H9 (cell line): ENCODE results near the gene TMEM9. TPM values are rescaled to one million over a fixed set of nuclear protein-coding genes. Genes with fewer than 3 reads are reported as not detected.

Experiments used
- DNase-seq: peaks from one replicate; pipeline ENCODE4 v3.0.0-alpha.2; 2017
- H2AFZ ChIP-seq: one replicate; pipeline ENCODE4 v1.6.1; 2013; ENCODE audit warnings: mild to moderate bottlenecking, low read length, control low read depth, moderate library complexity
- H2AK5ac ChIP-seq: 2 replicates; pipeline ENCODE4 v1.6.1; 2013; ENCODE audit warnings: low read length, control low read depth, mixed read lengths; ENCODE audit not compliant: insufficient read length
- H2BK120ac ChIP-seq: one replicate; pipeline ENCODE4 v1.6.1; 2013; ENCODE audit warnings: low read depth, mild to moderate bottlenecking, low read length, control low read depth, inconsistent platforms; ENCODE audit not compliant: poor library complexity, severe bottlenecking
- H2BK12ac ChIP-seq: 2 replicates; pipeline ENCODE4 v1.6.1; 2013; ENCODE audit warnings: low read length, control low read depth, mixed read lengths, low read depth; ENCODE audit not compliant: insufficient read length
- H2BK15ac ChIP-seq: 2 replicates; pipeline ENCODE4 v1.6.1; 2013; ENCODE audit warnings: low read depth, low read length, control low read depth
- H2BK20ac ChIP-seq: one replicate; pipeline ENCODE4 v1.6.1; 2013; ENCODE audit warnings: low read depth, mild to moderate bottlenecking, low read length, control low read depth, inconsistent platforms; ENCODE audit not compliant: poor library complexity, severe bottlenecking
- H2BK5ac ChIP-seq: 2 replicates; pipeline ENCODE4 v1.6.1; 2013; ENCODE audit warnings: low read length, control low read depth, mixed read lengths; ENCODE audit not compliant: insufficient read length
- H3K14ac ChIP-seq: 2 replicates; pipeline ENCODE4 v1.6.1; 2013; ENCODE audit warnings: low read length, control low read depth; ENCODE audit not compliant: insufficient read depth
- H3K18ac ChIP-seq: 2 replicates; pipeline ENCODE4 v1.6.1; 2013; ENCODE audit warnings: low read depth, mild to moderate bottlenecking, mixed read lengths, low read length, control low read depth; ENCODE audit not compliant: insufficient read length
- H3K23ac ChIP-seq: 2 replicates; pipeline ENCODE4 v1.6.1; 2013; ENCODE audit warnings: low read length, control low read depth, mixed read lengths, low read depth; ENCODE audit not compliant: insufficient read length
- H3K23me2 ChIP-seq: 2 replicates; pipeline ENCODE4 v1.6.1; 2013; ENCODE audit warnings: low read depth, mild to moderate bottlenecking, mixed read lengths, low read length, control low read depth; ENCODE audit not compliant: insufficient read length, poor library complexity, severe bottlenecking
- H3K27ac ChIP-seq: 2 replicates; pipeline ENCODE4 v1.5.1; 2013; ENCODE audit warnings: low read length, control low read depth, mixed read lengths, low read depth; ENCODE audit not compliant: insufficient read length
- H3K27me3 ChIP-seq: 2 replicates; pipeline ENCODE4 v1.6.1; 2013; ENCODE audit warnings: low read length, control low read depth, inconsistent platforms; ENCODE audit not compliant: insufficient read depth
- H3K4ac ChIP-seq: 2 replicates; pipeline ENCODE4 v1.6.1; 2013; ENCODE audit warnings: low read depth, mild to moderate bottlenecking, control low read depth, inconsistent platforms, low read length, moderate library complexity
- H3K4me1 ChIP-seq: 2 replicates; pipeline ENCODE4 v1.6.1; 2013; ENCODE audit warnings: low read length, control low read depth, inconsistent platforms; ENCODE audit not compliant: insufficient read depth
- H3K4me2 ChIP-seq: 2 replicates; pipeline ENCODE4 v1.6.1; 2013; ENCODE audit warnings: low read length, control low read depth, mixed read lengths; ENCODE audit not compliant: insufficient read length, insufficient read depth
- H3K56ac ChIP-seq: 2 replicates; pipeline ENCODE4 v1.6.1; 2013; ENCODE audit warnings: low read depth, mild to moderate bottlenecking, mixed read lengths, low read length, control low read depth; ENCODE audit not compliant: insufficient read length
- H3K79me1 ChIP-seq: 2 replicates; pipeline ENCODE4 v1.6.1; 2013; ENCODE audit warnings: low read depth, mild to moderate bottlenecking, moderate library complexity, low read length, control low read depth, inconsistent platforms; ENCODE audit not compliant: insufficient read depth, poor library complexity, severe bottlenecking
- H3K79me2 ChIP-seq: 2 replicates; pipeline ENCODE4 v1.6.1; 2013; ENCODE audit warnings: low read length, control low read depth, inconsistent platforms; ENCODE audit not compliant: insufficient read depth
- H3K9ac ChIP-seq: 2 replicates; pipeline ENCODE4 v1.6.1; 2013; ENCODE audit warnings: low read length, control low read depth, mixed read lengths; ENCODE audit not compliant: insufficient read length; ENCODE audit errors: extremely low read depth
- H3K9me3 ChIP-seq: one replicate; pipeline ENCODE4 v1.6.1; 2013; ENCODE audit warnings: low read depth, low read length, inconsistent platforms; ENCODE audit not compliant: control insufficient read depth
- H3T11ph ChIP-seq: one replicate; pipeline ENCODE4 v1.6.1; 2013; ENCODE audit warnings: mild to moderate bottlenecking, low read length, control low read depth, inconsistent platforms
- H4K20me1 ChIP-seq: one replicate; pipeline ENCODE4 v1.6.1; 2013; ENCODE audit not compliant: control insufficient read depth, insufficient read length, insufficient read depth
- H4K5ac ChIP-seq: 2 replicates; pipeline ENCODE4 v1.6.1; 2013; ENCODE audit warnings: low read depth, mild to moderate bottlenecking, mixed read lengths, low read length, control low read depth; ENCODE audit not compliant: insufficient read length
- H4K8ac ChIP-seq: replicated peaks from 2 replicates; pipeline ENCODE4 v1.6.1; 2013; ENCODE audit warnings: low read length, control low read depth, mixed read lengths, low read depth; ENCODE audit not compliant: insufficient read length
- H4K91ac ChIP-seq: 2 replicates; pipeline ENCODE4 v1.6.1; 2013; ENCODE audit warnings: low read depth, mild to moderate bottlenecking, moderate library complexity, mixed read lengths, low read length, control low read depth; ENCODE audit not compliant: insufficient read length
- H3K27ac Mint-ChIP-seq, 3 experiments: 2 replicates in 2 of 3; 3 replicates in 1 of 3; pipeline ENCODE4 v1.8.0; 2020 to 2021; ENCODE audit warnings: mixed read lengths in 3 of 3, mild to moderate bottlenecking in 1 of 3, moderate library complexity in 1 of 3
- H3K27me3 Mint-ChIP-seq: 2 replicates; pipeline ENCODE4 v1.8.0; 2021; ENCODE audit warnings: low read depth, mild to moderate bottlenecking, moderate library complexity, mixed read lengths
- H3K36me3 Mint-ChIP-seq, 3 experiments: 2 replicates in 2 of 3; 3 replicates in 1 of 3; pipeline ENCODE4 v1.8.0; 2020 to 2021; ENCODE audit warnings: low read depth in 3 of 3, mixed read lengths in 3 of 3; ENCODE audit not compliant: insufficient read depth in 1 of 3
- H3K4me1 Mint-ChIP-seq, 2 experiments: 2 replicates each; pipeline ENCODE4 v1.8.0; 2020; ENCODE audit warnings: mixed read lengths in 2 of 2
- H3K4me3 Mint-ChIP-seq, 2 experiments: 2 replicates in 1 of 2; 3 replicates in 1 of 2; pipeline ENCODE4 v1.8.0; 2020 to 2021; ENCODE audit warnings: mild to moderate bottlenecking in 2 of 2, mixed read lengths in 2 of 2, moderate library complexity in 1 of 2
- H3K9me3 Mint-ChIP-seq, 2 experiments: 2 replicates in 1 of 2; 3 replicates in 1 of 2; pipeline ENCODE4 v1.8.0; 2020; ENCODE audit warnings: mild to moderate bottlenecking in 2 of 2, mixed read lengths in 2 of 2, moderate library complexity in 1 of 2
- WGBS: extraction: QIAGEN DNeasy Blood & Tissue Kit; methylation state at CpG from one replicate; pipeline ENCODE4 v1.1.7; 2013; ENCODE audit warnings: missing lambda C conversion rate, low lambda C conversion rate, mixed read lengths; ENCODE audit not compliant: insufficient read length; ENCODE audit errors: extremely low coverage; 5-methylcytosine and 5-hydroxymethylcytosine counted together
- total RNA-seq: library from RNA; stranded (reverse); gene quantifications from 2 replicates; pipeline ENCODE4 v1.2.1, GENCODE V29; 2021
- TF ChIP-seq, protein P1 (sequence below): fragments of 200-600 bp; sonication (generic); conservative IDR thresholded peaks from 3 replicates; pipeline ENCODE4 v1.8.0; 2021; ENCODE audit warnings: antibody characterized with exemption, mild to moderate bottlenecking

The TMEM9 gene
- total RNA-seq, 1 experiment from 2014 or later = 93.4 TPM

DNA sequence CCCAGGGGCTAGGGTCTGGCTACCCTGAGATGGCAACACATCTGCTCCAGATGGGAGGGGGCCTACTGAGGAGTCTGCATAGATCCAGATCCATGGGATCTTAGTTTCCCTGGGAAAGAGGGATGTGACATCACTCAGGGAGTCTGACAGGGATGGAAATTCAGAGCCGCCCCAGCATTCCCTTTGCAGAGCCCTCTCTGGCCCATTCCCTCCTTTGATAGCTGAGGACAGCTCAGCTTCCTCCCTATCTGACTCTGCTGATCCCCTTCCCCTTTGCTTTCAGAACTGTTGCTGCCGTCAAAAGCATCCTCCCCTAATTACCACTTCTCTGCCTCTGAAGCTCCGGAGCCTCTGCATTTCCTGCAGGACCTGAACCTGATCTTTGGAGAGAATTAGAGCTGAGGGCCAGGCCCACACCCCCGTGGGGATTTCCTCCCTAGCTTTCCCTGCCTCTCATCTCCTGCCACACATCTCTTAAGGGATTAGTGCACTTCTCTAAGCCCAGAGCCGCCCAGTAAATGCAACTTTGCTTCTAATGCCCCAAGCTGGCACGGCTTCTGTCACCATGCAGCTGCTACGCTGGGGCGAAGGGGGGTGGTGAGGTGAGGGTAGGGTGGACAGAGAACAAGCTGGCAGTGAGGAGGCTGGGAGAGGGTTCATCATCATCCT lies 17.8 kb downstream of the TMEM9 start:
- Histone ChIP-seq H4K91ac (no peak overlapping the region), H2BK120ac (no peak overlapping the region), H4K5ac (no peak overlapping the region), H2AFZ (no peak overlapping the region), H3K4ac (no peak overlapping the region), H3K27ac (no peak overlapping the region), H2BK12ac (no peak overlapping the region), H3K79me1 (no peaks in the 10 kb centered on the region), H2BK5ac (no peak overlapping the region), H3K9ac (no peak overlapping the region), H2BK15ac (no peak overlapping the region), H3K23ac (no peak overlapping the region), H3K9me3 (no peaks in the 10 kb centered on the region), H3K14ac (no peak overlapping the region), H2AK5ac (no peak overlapping the region), H3T11ph (no peak overlapping the region), H3K27me3 (no peaks in the 10 kb centered on the region), H3K23me2 (no peaks in the 10 kb centered on the region), H4K20me1 (no peaks in the 10 kb centered on the region), H2BK20ac (no peak overlapping the region), H3K4me2 (no peak overlapping the region), H3K4me1 (no peaks in the 10 kb centered on the region), H4K8ac (no peak overlapping the region), H3K79me2 (no peaks in the 10 kb centered on the region), H3K56ac (no peak overlapping the region), H3K18ac (no peak overlapping the region)
- Mint-ChIP-seq H3K36me3 (peaks cover 26 to 68% (median 61%) of the 10 kb centered on the region in 3 experiments), H3K27me3 (no peaks in the 10 kb centered on the region), H3K4me1 (no peaks in the 10 kb centered on the region), H3K27ac (no peak overlapping the region), H3K4me3 (no peak overlapping the region), H3K9me3 (no peaks in the 10 kb centered on the region; a peak in 1 of 5 replicates)
- TF ChIP-seq, protein P1, sequence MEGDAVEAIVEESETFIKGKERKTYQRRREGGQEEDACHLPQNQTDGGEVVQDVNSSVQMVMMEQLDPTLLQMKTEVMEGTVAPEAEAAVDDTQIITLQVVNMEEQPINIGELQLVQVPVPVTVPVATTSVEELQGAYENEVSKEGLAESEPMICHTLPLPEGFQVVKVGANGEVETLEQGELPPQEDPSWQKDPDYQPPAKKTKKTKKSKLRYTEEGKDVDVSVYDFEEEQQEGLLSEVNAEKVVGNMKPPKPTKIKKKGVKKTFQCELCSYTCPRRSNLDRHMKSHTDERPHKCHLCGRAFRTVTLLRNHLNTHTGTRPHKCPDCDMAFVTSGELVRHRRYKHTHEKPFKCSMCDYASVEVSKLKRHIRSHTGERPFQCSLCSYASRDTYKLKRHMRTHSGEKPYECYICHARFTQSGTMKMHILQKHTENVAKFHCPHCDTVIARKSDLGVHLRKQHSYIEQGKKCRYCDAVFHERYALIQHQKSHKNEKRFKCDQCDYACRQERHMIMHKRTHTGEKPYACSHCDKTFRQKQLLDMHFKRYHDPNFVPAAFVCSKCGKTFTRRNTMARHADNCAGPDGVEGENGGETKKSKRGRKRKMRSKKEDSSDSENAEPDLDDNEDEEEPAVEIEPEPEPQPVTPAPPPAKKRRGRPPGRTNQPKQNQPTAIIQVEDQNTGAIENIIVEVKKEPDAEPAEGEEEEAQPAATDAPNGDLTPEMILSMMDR = no peak
- WGBS = no CpG with 5 or more reads among the region's 8 CpGs
- DNase-seq = no peak
